ENCODE data around the gene ZNF639.

DNA sequence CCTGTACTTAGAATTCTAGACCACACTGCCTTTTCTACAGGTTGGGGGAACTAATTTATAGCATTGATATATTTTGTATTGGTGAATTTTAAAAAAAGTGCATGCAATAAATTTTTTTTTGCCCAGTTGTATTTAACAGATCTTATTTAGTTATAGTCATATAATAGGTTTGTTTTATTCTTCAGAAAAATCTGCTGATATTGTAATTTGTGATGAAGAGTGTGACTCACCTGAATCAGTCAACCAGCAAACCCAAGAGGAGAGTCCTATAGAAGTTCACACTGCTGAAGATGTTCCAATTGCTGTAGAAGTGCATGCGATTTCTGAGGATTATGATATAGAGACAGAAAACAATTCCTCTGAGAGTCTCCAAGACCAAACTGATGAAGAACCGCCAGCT is 10.3 kb downstream of the ZNF639 start:
- TF ChIP-seq ARNT (IDR thresholded peaks at IDR 0.05) (no peak), GTF2F1 (IDR thresholded peaks at IDR 0.05; ENCODE audit: low read depth, low read length) (no peak), POLR2A (conservative IDR thresholded peaks at IDR 0.05) (no peak), FOXJ3 (CRISPR knock-in tag; IDR thresholded peaks at IDR 0.05) (no peak), MEIS2 (IDR thresholded peaks at IDR 0.05; ENCODE audit: partially characterized antibody) (no peak)
- TF ChIP-seq, protein P1, sequence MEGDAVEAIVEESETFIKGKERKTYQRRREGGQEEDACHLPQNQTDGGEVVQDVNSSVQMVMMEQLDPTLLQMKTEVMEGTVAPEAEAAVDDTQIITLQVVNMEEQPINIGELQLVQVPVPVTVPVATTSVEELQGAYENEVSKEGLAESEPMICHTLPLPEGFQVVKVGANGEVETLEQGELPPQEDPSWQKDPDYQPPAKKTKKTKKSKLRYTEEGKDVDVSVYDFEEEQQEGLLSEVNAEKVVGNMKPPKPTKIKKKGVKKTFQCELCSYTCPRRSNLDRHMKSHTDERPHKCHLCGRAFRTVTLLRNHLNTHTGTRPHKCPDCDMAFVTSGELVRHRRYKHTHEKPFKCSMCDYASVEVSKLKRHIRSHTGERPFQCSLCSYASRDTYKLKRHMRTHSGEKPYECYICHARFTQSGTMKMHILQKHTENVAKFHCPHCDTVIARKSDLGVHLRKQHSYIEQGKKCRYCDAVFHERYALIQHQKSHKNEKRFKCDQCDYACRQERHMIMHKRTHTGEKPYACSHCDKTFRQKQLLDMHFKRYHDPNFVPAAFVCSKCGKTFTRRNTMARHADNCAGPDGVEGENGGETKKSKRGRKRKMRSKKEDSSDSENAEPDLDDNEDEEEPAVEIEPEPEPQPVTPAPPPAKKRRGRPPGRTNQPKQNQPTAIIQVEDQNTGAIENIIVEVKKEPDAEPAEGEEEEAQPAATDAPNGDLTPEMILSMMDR (IDR thresholded peaks at IDR 0.05 in 2 of 3, conservative IDR thresholded peaks at IDR 0.05 in 1 of 3; ENCODE audit: insufficient read depth in 2 of 3, low read depth in 1 of 3, low read length in 3 of 3): no peak

Data from K562 (cell line).